SK-MEL-5 (cell line): Measurements from ENCODE around the gene CYP4A22. TPM values are rescaled to one million over a fixed set of nuclear protein-coding genes. Genes with fewer than 3 reads are reported as not detected.

ENCODE experiments used
- DNase-seq: peaks from one replicate; pipeline ENCODE4 v3.0.0-alpha.2; 2016; ENCODE audit warnings: low read depth, low spot score
- in situ Hi-C: cut with HindIII; loops from 2 replicates; pipeline ENCODE4 v1.10.0; 2016; ENCODE audit warnings: low sequenced_read_pairs, high pct_unique_total_duplicates, low pct_unique_long_range_greater_than_20kb
- total RNA-seq: library from RNA; depleted of rRNA; stranded (reverse); fragments of >200 nt; shearing (Covaris generic); gene quantifications from 2 replicates; pipeline ENCODE4 v1.2.3, GENCODE V29; 2014

Gene CYP4A22
- total RNA-seq, 1 experiment from 2014 or later = not detected

DNA sequence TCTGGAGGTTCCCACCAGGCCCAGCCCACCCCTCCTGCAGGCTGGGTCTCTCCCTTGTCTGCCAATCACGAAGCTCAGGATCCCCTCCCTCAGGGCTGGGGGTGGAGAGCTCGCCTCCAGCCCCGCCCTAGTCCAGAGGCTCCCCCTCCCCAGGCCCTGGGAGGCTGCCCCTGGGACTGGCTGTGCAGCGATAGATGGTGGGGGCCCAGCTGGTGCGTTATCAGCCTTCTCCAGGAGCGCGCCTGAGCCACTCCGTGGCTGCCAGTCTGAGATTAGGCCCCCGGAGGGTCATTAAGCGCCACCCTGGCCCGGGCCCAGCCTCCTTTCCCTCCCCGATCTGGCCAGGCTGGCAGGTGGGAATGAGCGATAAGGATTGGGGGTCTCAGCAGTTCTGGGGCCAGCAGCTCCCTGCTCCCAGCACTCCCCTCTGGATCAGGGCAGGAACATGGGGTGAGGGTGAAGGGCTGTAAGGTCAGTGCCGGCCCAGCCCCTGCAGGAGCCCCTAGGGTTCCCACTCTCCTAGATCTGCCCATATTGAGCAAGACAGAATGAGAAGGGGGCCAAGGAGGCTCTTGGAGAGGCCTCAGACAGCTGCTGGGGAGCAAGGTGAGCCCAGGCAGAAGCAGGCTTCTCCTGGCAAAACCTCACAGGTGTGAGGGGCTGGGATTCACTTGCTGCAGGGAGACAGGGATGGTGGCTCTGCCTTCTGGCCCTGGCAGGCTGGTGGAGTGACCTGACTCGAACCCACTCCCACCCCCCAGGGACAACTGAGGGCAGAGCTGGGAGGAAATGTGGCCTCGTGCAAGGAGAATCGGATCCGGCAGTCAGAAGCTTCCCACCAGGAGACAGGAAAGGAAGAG is 44.1 kb downstream of the CYP4A22 start:
- in situ Hi-C loops = no loop called here
- no peak for DNase-seq

- in situ Hi-C loops = no loop called here
- no peak for DNase-seq
Measured at GRCh38 chr1:47181955-47182675, 44.9 kb downstream of the CYP4A22 start.

DNA sequence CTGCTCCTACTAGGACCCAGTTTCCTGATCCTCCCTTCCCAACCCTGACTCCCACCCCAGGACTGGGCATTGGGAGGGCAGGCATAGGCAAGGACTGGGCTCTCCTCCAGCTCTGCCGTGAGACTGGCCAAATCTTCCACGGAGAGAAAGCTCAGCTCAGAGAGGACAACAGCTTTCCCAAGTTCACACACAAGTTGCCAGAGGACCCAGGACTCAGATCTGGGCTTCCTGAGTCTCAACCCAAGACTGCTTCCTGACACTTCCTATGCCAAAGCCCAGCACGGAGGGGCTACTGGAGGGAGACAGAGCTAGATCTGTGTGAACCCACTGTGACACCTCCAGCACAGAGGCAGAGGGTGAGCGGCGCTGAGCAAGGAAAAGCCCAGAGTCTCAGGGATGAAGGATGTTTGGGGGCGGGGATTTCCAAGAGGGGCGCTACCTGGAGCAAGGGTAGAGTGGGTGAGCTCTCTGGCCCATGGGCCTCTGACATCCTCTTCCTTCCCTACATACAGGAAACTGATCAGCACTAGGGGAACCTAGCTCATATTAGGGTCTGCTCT is 45.5 kb downstream of the CYP4A22 start:
- no peak for DNase-seq

GRCh38 chr1:47183308-47184089 is 46.3 kb downstream of the CYP4A22 start:
- no peak for DNase-seq
- in situ Hi-C loops = no loop called here

More for the DNA sequence above, 45.5 kb downstream of the CYP4A22 start:
- in situ Hi-C loops = no loop called here

DNA sequence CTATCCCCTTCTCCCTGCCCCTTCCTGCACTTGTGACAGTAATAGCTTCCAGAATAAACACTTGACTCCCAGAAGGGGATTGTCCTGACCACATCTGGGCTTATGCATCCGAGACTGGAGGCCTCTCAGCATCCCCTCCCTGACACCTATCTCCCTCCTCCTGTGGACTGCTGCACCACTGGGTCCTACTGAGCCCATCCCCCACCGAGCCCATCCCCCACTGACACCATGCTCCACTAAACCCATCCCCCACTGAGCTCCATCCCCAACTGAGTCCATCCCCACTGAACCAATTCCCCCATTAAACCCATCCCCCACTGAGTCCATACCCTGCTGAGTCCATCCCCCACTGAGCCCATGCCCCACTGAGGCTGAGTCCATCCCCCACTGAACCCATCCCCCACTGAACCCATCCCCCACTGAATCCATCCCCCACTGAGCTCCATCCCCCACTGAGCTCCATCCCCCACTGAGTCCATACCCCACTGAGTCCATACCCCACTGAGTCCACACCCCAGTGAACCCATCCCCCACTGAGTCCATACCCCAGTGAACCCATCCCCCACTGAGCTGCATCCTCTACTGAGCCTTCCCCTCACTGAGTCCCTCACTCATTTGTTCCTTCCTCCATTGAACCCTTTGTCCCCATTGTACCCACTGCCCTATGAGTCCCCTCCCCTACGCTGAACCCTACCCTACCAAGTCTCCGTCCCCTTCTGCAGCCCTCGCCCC is 47.0 kb downstream of the CYP4A22 start:
- in situ Hi-C loops = no loop called here
- no peak for DNase-seq

DNA sequence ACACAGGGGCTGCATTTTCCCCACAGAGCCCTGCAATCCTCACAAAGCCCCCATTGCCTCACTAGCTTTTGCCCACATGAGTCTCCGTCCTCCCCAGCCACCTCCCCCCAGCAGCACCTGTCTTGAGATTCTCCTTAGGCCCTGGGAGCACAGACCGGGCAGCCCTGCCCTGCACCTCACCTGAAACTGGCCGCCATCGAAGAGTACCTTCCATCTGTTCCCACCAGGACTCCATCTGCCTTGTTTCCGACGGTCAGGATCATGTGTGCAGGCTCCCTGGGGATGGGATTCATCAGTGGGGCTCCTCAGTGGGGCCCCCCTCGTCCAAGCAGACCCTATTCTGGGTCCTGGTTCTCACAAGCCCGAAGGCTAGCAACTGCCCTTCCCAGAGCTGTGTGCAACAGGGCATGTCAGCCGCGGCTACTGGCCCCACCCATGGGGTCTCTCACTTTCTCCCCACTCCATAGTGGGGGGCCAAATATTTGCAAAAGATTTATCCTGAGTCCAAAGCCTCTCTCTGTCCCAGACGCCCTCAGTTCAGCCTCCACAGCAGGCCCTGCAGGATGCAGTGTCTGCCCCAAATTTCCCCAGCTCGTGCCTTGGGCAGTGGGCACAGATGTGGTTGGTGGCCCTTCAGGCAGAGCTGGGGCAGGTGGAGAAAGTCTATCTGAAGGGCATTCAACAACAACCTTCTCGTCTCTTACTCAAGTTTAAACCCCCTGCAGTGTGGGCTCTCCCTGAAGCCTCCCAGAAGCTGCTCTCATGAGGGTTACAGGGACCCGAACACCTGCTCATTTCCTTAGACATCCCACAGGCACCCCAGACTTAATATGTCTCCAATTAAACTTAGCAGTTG is 47.8 kb downstream of the CYP4A22 start:
- no peak for DNase-seq
- in situ Hi-C loops = no loop called here

DNA sequence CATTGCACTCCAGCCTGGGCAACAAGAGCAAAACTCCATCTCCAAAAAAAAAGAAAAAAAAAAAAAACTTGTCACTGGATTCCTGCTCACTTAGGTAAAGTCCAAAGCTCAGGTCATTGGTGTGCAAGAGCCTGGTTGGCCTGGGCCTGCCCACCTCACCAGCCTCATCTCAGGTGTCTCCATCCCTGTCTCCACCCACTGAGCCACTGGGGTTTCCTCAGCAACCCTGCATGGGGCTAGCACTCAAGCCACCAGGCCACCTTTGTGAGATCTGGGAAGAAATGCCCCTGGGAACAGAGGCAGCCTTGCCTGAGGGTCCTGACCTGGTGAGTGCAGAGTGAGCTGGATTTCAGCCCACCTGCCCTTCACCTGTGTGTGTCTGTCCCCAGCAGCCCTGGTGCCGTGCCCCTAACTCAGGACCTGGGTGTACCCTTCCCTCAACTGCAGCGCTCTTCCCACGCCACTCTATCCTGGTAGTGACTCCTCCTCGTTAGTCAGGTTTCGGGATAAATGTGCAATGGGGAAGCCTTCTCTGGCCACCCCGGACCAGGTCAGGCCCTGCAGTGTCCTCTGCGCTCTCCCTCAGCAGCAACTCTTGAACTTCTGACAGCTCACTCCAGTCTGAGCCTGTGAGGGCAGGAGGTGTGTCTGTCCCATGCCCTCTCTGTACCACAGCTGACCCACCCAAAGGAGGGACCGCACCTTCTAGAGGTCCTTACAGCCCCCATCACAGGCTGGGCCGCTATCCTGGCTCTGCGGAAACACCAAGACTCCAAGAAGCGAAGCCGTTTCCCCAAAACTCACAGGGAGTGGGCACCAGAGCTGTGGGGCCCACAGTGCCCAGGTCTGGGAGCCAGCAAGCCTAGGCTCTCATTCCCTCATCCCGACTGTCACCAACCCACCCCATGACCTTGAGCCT is 49.3 kb downstream of the CYP4A22 start:
- in situ Hi-C loops = no loop called here
- DNase-seq = no peak

GRCh38 chr1:47187231-47187925 is 50.1 kb downstream of the CYP4A22 start:
- no peak for DNase-seq
- in situ Hi-C loops = no loop called here

- DNase-seq = no peak
- in situ Hi-C loops = no loop called here
Measured at GRCh38 chr1:47187926-47188250, 50.6 kb downstream of the CYP4A22 start.

DNA sequence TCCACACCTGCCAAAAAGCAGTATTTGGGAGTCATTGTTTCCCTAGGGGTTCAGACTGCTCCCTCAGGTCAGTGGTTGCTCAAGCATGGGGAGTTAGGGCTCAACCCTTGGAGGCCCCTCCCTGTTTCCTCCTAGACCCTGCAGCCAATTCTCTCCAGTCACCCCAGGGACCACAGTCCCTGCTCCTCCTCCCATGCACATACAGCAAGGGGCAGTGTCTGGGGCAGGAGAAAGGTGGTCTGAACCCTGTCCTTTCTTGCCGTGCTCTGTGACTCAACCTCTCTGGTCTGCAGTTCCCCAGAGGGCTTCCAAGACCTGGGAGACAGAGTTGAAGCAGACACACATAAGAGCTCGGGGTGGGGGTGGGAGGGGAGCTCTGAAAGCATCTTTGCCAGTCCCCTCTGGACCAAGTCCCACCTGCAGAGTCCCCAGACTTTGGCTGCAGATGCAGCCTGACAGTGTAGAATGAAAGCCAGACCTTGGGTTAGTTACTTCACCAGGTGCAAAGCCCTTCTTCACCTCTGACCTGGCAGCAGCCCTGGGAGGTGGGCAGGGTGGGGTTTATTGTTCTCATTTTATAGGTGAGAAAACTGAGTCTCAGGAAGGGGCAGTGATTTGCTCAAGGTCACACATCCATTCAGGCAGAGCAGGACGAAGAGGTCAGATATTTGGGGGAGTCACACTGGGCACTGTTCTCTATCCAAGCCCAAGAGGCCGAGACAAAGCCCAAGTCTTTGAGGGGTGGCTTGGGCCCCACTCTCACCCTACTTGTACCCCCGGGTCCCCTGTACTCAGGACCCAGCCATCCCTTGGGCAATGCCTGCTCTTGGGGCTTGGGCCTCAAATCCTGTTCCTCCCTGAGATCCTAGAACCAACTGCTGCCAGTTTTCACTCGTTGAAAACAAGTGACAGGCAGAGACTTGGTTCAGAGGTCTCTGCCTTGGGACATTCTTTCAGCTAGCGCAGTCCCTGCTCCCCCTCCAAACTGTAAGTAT is 51.8 kb downstream of the CYP4A22 start:
- in situ Hi-C loops = no loop called here
- no peak for DNase-seq

DNA sequence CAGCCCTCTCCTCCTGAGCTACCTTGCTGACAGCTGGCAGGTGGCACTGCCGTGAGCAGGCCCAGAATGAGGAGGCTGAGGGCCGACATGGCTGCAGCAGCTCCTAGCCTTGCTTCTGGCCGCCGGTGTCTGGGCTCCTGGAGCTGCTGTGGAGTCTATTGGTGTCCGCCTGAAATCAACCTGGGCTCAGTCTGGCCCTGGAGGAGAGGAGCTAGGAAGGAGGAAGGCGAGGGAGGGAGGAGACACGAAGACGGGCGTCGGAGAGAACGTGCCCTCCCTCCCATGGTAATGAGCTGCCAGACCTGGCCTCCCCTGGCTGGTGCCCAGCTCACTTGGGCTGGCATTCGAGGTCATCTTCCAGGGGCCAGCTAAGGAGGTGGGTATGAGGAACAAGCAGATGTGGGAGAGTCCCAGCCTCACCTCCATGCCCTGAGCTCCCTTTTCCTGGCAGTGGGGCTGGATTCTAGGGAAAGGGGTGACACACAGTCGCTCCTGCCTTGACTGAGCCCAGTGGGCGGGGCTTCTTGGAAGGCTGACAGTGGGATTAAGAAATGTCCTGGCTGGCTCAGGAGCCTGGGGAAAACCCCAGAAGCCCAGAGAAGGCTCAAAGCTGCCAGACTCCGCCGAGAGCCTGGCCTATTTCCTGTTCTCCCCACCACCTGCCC is 52.7 kb downstream of the CYP4A22 start, which contains the start of gene PDZK1IP1:
TSS of gene PDZK1IP1 (minus strand) at position 193 of the 665 bp plus-strand sequence. CDS start at position 89, 104 bp downstream.
- in situ Hi-C loops = no loop called here
- DNase-seq = no peak

DNA sequence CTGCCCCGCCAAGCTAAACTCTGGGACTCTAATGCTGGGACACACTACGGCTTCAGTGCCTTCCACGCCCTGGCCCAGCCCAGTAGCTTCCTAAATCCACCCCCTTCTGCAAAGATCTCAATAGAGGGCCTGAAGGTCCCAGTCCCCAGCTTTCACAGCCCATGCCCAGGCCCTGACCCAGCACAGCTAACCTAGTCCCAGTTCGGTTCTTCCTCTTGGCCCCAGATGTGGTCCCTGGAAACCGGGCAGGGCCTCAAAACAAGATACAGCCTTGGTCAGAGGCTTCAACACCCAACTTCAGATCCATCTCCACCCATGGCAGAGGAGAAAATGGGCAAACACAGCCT is 53.2 kb downstream of the CYP4A22 start:
- no peak for DNase-seq
- in situ Hi-C loops = no loop called here

- in situ Hi-C loops = no loop called here
- DNase-seq = no peak
Measured at GRCh38 chr1:47190857-47191256, 53.6 kb downstream of the CYP4A22 start.
